Psoas muscle (tissue), 8 donors: ENCODE data around the gene CACNA1A. TPM values are rescaled to one million over a fixed set of nuclear protein-coding genes. Genes with fewer than 3 reads are reported as not detected.

Source experiments
- ATAC-seq, 4 donors: fragments of 200-7000 bp; cut with Tn5 transposase; one replicate each; pipeline ENCODE4 v1.9.1; 2020; ENCODE audit warnings: moderate library complexity in 3 of 4, mild to moderate bottlenecking in 2 of 4
- DNase-seq, 2 donors: peaks; one replicate each; pipeline ENCODE4 v3.0.0-alpha.2; 2020
- H3K27ac ChIP-seq: fragments of 200-600 bp; one replicate; pipeline ENCODE4 v1.8.0; 2022
- H3K27me3 ChIP-seq, 3 donors: fragments of 200-600 bp in 1 of 3; one replicate each; pipeline versions ENCODE4 v1.6.1 to v1.8.0; 2013 to 2022; ENCODE audit warnings: low read length in 2 of 3, mild to moderate bottlenecking in 2 of 3, moderate library complexity in 1 of 3; ENCODE audit not compliant: insufficient read depth in 3 of 3
- H3K36me3 ChIP-seq, 2 donors: fragments of 200-600 bp in 1 of 2; one replicate each; pipeline versions ENCODE4 v1.6.1 to v1.8.0; 2013 to 2022; ENCODE audit warnings: low read depth in 1 of 2, mild to moderate bottlenecking in 1 of 2, moderate library complexity in 1 of 2; ENCODE audit not compliant: insufficient read depth in 1 of 2
- H3K4me1 ChIP-seq: fragments of 200-600 bp; one replicate; pipeline ENCODE4 v1.8.0; 2022
- H3K4me3 ChIP-seq: fragments of 200-600 bp; one replicate; pipeline ENCODE4 v1.8.0; 2022; ENCODE audit warnings: mild to moderate bottlenecking
- H3K9me3 ChIP-seq: fragments of 200-600 bp; one replicate; pipeline ENCODE4 v1.8.0; 2022
- WGBS, 3 donors: extraction: QIAGEN DNeasy Blood & Tissue Kit; methylation state at CpG; one replicate each; pipeline versions ENCODE4 v1.1.6 to v1.1.7; 2013; 5-methylcytosine and 5-hydroxymethylcytosine counted together
- intact Hi-C, 2 donors: fragments of 100-400 bp; cut with DNase I; formaldehyde crosslinking; loops; one replicate each; pipeline versions ENCODE4 v1.11.0 to v1.14.2; 2022
- polyA plus RNA-seq, 3 donors: library from polyadenylated mRNA; stranded (reverse); fragments of 200-250 nt; gene quantifications; one replicate each; pipeline ENCODE4 v1.2.3, GENCODE V29; 2013
- total RNA-seq, 4 donors: library from RNA; stranded (reverse); fragmentation: NEBNext Ultra II Directional in 2 of 4; extraction: Animal tissue kit (Norgen Biotek cat#: 25700) in 2 of 4; gene quantifications; one replicate each; pipeline versions ENCODE4 v1.2.1 to v1.2.4, GENCODE V29; 2021 to 2023
- TF ChIP-seq, protein P1 (sequence below): fragments of 200-600 bp; IDR thresholded peaks from one replicate; pipeline ENCODE4 v1.8.0; 2022; ENCODE audit warnings: antibody characterized with exemption
- donor health status: healthy with polysubstance abuse.
- donor health status: DM: no; HTN: no; CAD: no; lungs with moderate emphysema.
- donor health status: Bipolar disorder and iron deficiency.
- donor health status: healthy.
- donor health status: DM: yes; HTN: yes; CAD: no.
- donor health status: DM: no; HTN: no; CAD: no.
- donor health status: DM: no; HTN: no; CAD: no.
- donor health status: DM: yes; HTN: yes; CAD: no.

The CACNA1A gene
- total and polyA plus RNA-seq, 7 donors: 0.14 to 0.60 (median 0.36) TPM

DNA sequence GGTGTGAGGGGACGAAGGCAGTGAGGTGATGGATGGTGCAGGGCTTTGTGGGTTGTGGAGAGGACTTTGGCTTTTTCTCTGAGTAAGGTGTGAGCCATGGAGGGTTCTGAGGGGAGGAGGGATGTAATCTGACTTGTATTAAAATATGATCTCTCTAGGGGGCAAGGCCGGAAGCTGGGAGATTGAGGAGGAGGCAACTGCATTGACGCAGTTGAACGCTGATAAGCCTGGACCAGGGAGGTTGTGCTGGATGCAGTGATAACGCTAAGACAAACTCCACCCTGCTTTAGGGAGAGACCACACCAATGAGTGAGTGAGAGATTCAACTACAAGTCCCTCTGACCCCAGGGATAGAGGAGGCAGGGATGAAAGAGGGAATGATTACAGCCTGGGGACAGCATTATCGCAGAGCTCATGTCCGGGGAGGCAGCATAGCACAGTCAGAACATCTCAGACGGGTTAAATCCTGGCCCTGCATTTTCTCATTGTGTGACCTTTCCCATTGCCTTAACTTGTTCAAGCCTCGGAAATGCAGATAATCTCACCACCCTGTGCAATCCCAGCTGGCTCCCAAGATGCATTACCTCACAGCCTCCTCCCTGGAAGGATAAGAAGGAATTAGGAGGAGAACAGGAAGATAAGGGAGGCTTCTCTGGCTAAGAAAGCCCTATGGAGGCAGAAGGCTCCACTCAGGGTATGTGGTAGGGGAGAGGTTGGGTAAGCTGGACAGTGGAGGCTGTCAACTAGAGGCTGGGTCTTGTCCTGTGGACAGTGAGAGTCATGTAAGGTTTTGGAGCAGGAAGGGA, 124.2 kb downstream of the CACNA1A start:
- ATAC-seq (no peak), DNase-seq (no peak)
- no peaks in the 10 kb centered on the region for H3K9me3 ChIP-seq
- intact Hi-C loops: no loop called here
- no peaks in the 10 kb centered on the region for H3K36me3 ChIP-seq
- no peaks in the 10 kb centered on the region for H3K27me3 ChIP-seq
- TF ChIP-seq, protein P1, sequence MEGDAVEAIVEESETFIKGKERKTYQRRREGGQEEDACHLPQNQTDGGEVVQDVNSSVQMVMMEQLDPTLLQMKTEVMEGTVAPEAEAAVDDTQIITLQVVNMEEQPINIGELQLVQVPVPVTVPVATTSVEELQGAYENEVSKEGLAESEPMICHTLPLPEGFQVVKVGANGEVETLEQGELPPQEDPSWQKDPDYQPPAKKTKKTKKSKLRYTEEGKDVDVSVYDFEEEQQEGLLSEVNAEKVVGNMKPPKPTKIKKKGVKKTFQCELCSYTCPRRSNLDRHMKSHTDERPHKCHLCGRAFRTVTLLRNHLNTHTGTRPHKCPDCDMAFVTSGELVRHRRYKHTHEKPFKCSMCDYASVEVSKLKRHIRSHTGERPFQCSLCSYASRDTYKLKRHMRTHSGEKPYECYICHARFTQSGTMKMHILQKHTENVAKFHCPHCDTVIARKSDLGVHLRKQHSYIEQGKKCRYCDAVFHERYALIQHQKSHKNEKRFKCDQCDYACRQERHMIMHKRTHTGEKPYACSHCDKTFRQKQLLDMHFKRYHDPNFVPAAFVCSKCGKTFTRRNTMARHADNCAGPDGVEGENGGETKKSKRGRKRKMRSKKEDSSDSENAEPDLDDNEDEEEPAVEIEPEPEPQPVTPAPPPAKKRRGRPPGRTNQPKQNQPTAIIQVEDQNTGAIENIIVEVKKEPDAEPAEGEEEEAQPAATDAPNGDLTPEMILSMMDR: no peak
- H3K27ac ChIP-seq: no peak overlapping the region
- no peak overlapping the region for H3K4me3 ChIP-seq
- 57 to 71% (median 59%) methylated on average over 9 of the region's 9 CpGs for WGBS, 3 donors
- no peaks in the 10 kb centered on the region for H3K4me1 ChIP-seq

DNA sequence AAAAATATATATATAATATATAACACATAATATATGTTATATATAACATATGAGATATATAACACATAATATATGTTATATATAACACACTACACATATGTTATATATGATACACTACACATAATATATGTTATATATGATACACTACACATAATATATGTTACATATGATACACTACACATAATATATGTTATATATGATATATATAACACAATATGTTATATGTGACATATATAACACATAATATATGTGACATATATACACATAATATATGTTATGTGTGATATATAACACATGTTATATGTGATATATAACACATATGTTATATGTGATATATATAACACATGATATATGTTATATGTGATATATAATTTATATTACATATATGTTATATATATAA, 129.7 kb downstream of the CACNA1A start:
- intact Hi-C loops: no loop called here
- Histone ChIP-seq H3K9me3 (peaks cover 9% of the 10 kb centered on the region), H3K36me3 (no peaks in the 10 kb centered on the region), H3K4me1 (no peaks in the 10 kb centered on the region), H3K27ac (no peak overlapping the region), H3K4me3 (no peak overlapping the region), H3K27me3 (no peaks in the 10 kb centered on the region)
- TF ChIP-seq, protein P1: no peak
- no peak for DNase-seq
- no peak for ATAC-seq

DNA sequence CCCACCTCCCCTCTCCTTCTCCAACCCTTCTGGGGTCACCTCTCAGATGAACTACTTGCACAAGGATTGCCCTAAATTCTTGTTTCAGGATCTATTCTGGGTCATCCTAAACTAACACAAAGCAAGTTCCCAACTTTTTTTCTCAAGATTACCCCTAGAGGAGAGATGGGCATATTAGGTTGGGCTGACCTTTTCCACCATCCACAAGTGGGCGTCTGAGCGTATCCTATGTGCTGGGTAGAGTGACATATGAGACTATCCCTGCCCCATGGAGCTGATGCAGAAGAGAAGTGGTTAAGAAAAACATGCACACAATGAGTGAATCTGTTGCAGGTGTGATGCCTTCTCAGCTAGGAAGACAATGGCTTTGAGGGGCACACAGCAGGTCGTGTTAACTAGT, 132.7 kb downstream of the CACNA1A start:
- WGBS, 3 donors: 66 to 75% (median 68%) methylated on average over 3 of the region's 3 CpGs
- no peak overlapping the region for H3K4me3 ChIP-seq

DNA sequence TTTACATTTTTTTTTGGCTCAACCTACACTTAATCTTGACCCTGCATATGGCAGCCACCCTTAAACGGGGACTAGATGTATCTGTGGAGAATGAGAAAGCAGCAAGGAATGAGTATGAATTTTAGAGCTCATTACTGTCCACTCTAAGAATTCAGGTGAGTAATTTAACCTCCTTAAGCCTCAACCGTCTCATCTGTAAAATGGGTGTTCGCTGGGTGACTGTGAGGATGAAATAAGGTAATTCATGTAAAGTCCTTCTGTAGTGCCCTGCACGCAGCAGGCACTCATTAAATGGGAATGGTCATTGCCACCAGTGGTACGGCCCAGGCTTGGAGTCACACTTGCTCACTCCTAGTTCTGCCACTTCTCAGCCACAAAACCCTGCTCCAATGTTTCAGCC, 135.3 kb downstream of the CACNA1A start:
- no peaks in the 10 kb centered on the region for H3K27me3 ChIP-seq
- TF ChIP-seq, protein P1: no peak
- DNase-seq: no peak

More for the DNA sequence above, 132.7 kb downstream of the CACNA1A start:
- intact Hi-C loops: no loop called here
- H3K4me1 ChIP-seq: no peaks in the 10 kb centered on the region
- TF ChIP-seq, protein P1: no peak
- DNase-seq: no peak
- peaks cover 9% of the 10 kb centered on the region for H3K9me3 ChIP-seq
- H3K27me3 ChIP-seq: no peaks in the 10 kb centered on the region
- H3K36me3 ChIP-seq: no peaks in the 10 kb centered on the region
- H3K27ac ChIP-seq: no peak overlapping the region
- ATAC-seq: no peak

More for the DNA sequence above, 135.3 kb downstream of the CACNA1A start:
- 82 to 87% (median 83%) methylated on average over 5 of the region's 5 CpGs for WGBS, 3 donors
- intact Hi-C loops: no loop called here
- Histone ChIP-seq H3K4me3 (no peak overlapping the region), H3K4me1 (no peaks in the 10 kb centered on the region), H3K27ac (no peak overlapping the region), H3K9me3 (peaks cover 5% of the 10 kb centered on the region), H3K36me3 (no peaks in the 10 kb centered on the region)
- no peak for ATAC-seq
